BLaER1 treated with 17β-estradiol and CSF1 and Interleukin-3, amounts not matched to agents 10 nM and 100 nM (cell line): ENCODE results near the gene SNTA1.
"Not testable (repeated sequence)": the region's sequence is repeated elsewhere in the genome, so short reads cannot be mapped to it uniquely, and the experiment has no call there.

Source experiments
- H3K27ac ChIP-seq, 11 experiments: shearing (Covaris generic); formaldehyde crosslinking; 2 replicates each; pipeline ENCODE4 v1.8.1; 2022
- H3K27me3 ChIP-seq, 11 experiments: shearing (Covaris generic); formaldehyde crosslinking; 2 replicates each; pipeline ENCODE4 v1.8.1; 2022
- H3K36me3 ChIP-seq, 11 experiments: shearing (Covaris generic); formaldehyde crosslinking; 2 replicates each; pipeline ENCODE4 v1.8.1; 2022
- H3K4me1 ChIP-seq, 10 experiments: shearing (Covaris generic); formaldehyde crosslinking; 2 replicates each; pipeline ENCODE4 v1.8.1; 2022
- H3K4me2 ChIP-seq, 11 experiments: shearing (Covaris generic); formaldehyde crosslinking; 2 replicates each; pipeline ENCODE4 v1.8.1; 2022
- H3K4me3 ChIP-seq, 10 experiments: shearing (Covaris generic); formaldehyde crosslinking; 2 replicates each; pipeline ENCODE4 v1.8.1; 2022
- H3K9ac ChIP-seq, 11 experiments: shearing (Covaris generic); formaldehyde crosslinking; 2 replicates each; pipeline ENCODE4 v1.8.1; 2022
- H3K9me3 ChIP-seq, 11 experiments: shearing (Covaris generic); formaldehyde crosslinking; replicated peaks in 1 of 11; 2 replicates each; pipeline ENCODE4 v1.8.1; 2022
- H4K20me1 ChIP-seq, 11 experiments: shearing (Covaris generic); formaldehyde crosslinking; 2 replicates each; pipeline ENCODE4 v1.8.1; 2022
- Cebpa-rat ChIP-seq, 11 experiments: shearing (Covaris generic); IDR thresholded peaks; 2 replicates each; pipeline ENCODE4 v1.8.1; 2022

SNTA1 gene

DNA sequence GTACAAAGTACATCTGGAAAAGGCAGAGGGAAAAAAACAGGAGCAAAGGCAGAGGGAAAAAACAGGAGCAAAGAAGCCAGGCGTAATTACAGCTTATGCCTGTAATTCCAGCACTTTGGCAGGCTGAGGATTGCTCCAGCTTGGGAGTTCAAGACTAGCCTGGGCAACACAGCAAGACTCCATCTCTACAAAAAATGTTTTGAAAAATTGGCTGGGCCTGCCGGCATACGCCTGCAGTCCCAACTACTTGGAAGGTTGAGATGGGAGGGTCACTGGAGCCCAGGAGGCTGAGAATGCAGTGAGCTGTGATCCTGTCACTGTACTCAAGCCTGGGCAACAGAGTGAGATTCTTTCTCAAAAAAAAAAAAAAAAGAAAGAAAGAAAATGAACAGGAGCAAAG, 27.3 kb upstream of the SNTA1 start:
- H3K27ac ChIP-seq, result no peak overlapping the region
- H3K36me3 ChIP-seq, result no peaks in the 10 kb centered on the region
- no peaks in the 10 kb centered on the region for H3K27me3 ChIP-seq
- no peaks in the 10 kb centered on the region for H3K9me3 ChIP-seq
- no peak overlapping the region for H3K4me3 ChIP-seq
- no peak overlapping the region for H3K4me2 ChIP-seq
- no peak overlapping the region for H3K9ac ChIP-seq
- H3K4me1 ChIP-seq, result peaks cover under 1 to 8% (median 4%) of the 10 kb centered on the region in 10 experiments; a peak in 16 of 20 replicates
- no peak for TF ChIP-seq Cebpa-rat (IDR thresholded peaks at IDR 0.05)
- no peaks in the 10 kb centered on the region for H4K20me1 ChIP-seq

DNA sequence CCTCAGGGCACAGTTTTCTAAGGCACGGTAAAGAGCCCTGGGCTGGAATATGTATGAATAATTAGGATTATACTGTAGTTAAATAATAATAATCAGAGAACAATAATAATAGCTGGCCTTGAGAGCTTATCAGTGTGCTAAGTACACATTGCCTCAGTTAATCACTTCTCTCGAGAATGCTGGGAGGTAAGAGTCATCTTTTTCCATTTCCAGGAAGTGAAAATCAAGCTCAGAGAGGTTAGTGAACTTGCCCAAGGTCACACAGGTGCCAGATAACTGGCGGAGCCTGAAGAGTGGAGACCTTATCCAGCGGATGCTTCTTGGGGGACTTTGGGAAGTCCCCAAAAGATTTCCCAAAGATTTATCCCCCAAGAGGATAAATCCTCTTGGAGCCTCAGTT, 26.9 kb upstream of the SNTA1 start:
- Histone ChIP-seq H3K27me3 (no peaks in the 10 kb centered on the region), H3K27ac (no peak overlapping the region), H3K4me2 (no peak overlapping the region), H4K20me1 (no peaks in the 10 kb centered on the region), H3K9me3 (no peaks in the 10 kb centered on the region), H3K9ac (no peak overlapping the region), H3K4me3 (no peak overlapping the region), H3K4me1 (peaks cover 3 to 12% (median 9%) of the 10 kb centered on the region in 10 experiments; a peak in 17 of 20 replicates), H3K36me3 (no peaks in the 10 kb centered on the region)
- TF ChIP-seq Cebpa-rat (IDR thresholded peaks at IDR 0.05), result no peak

DNA sequence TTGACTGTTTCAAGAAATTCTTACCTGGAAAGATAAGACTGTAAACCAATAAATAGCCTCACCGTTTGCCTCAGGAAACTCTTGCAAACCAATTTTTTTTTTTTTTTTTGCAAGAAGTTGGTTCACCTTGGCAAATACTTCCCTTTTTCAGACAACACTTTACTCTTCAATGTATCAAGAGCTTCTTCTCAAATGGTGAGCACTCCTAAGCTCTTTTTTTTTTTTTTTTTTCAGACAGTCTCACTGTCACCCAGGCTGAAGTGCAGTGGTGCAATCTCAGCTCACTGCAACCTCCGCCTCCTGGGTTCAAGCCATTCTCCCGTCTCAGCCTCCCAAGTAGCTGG, 22.7 kb upstream of the SNTA1 start:
- H3K4me1 ChIP-seq, result peaks cover 9 to 28% (median 22%) of the 10 kb centered on the region in 10 experiments; a peak in 17 of 20 replicates
- no peak overlapping the region for H3K9ac ChIP-seq
- no peaks in the 10 kb centered on the region for H4K20me1 ChIP-seq
- H3K27ac ChIP-seq, result no peak overlapping the region
- H3K4me2 ChIP-seq, result peak overlapping the region in 5 of 11 experiments; percentile 65 to 86 (median 78); a peak in 7 of 22 replicates
- no peak for TF ChIP-seq Cebpa-rat (IDR thresholded peaks at IDR 0.05)
- no peaks in the 10 kb centered on the region for H3K27me3 ChIP-seq
- no peaks in the 10 kb centered on the region for H3K36me3 ChIP-seq
- H3K9me3 ChIP-seq, result no peaks in the 10 kb centered on the region
- no peak overlapping the region for H3K4me3 ChIP-seq

DNA sequence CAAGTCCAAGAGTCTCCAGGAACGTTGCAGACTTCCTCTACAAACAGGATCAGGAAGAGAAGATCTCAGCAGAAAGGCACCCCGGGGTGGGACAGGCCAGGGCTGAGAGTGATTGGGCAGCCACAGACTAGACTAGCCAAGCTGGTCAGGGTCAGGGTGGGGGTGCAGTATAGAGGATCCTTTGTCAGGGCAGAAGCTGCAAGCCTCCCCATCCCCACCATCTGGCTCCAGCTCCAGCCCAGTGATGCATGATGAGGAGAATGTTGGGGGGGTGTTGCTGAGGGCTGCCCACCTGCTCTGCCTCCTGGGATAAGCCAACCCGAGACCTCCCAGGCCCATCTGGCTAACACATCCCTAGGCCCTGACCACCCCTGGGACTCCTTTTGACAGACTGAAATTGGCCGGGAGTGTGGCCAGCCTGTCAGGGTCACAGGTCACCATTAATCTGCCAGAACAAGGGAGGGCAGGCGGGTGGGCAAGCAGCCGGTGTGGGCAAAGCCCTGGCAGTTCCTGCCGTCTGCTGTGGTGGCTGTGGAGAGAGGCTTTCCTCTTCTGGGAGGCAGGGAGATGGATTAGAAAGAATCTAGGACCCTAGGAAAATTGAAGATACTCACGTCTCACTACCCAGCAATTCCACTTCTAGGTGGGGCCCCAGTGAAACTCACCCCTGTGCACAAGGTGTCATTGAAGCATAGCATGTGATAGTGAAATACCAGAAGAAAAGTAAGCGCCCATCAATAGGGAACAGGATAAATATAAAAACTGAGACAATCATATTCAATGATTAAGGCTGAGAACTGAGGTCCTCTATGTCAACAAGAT, 22.1 kb upstream of the SNTA1 start:
- H3K27me3 ChIP-seq, result no peaks in the 10 kb centered on the region
- H4K20me1 ChIP-seq, result no peaks in the 10 kb centered on the region
- no peak overlapping the region for H3K4me3 ChIP-seq
- H3K9me3 ChIP-seq, result no peaks in the 10 kb centered on the region
- H3K27ac ChIP-seq, result 0 out of 22 replicates have a peak overlapping the region, but pooled peaks of 1 of the 11 experiments have one; percentile 6
- H3K4me1 ChIP-seq, result peaks cover 9 to 28% (median 22%) of the 10 kb centered on the region in 10 experiments; a peak in 17 of 20 replicates
- TF ChIP-seq Cebpa-rat (IDR thresholded peaks at IDR 0.05), result no peak
- H3K36me3 ChIP-seq, result no peaks in the 10 kb centered on the region
- 0 out of 22 replicates have a peak overlapping the region, but pooled peaks of 1 of the 11 experiments have one; percentile 13 for H3K9ac ChIP-seq
- peak overlapping the region; percentile 9 to 86 (median 65); a peak in 18 of 22 replicates for H3K4me2 ChIP-seq

DNA sequence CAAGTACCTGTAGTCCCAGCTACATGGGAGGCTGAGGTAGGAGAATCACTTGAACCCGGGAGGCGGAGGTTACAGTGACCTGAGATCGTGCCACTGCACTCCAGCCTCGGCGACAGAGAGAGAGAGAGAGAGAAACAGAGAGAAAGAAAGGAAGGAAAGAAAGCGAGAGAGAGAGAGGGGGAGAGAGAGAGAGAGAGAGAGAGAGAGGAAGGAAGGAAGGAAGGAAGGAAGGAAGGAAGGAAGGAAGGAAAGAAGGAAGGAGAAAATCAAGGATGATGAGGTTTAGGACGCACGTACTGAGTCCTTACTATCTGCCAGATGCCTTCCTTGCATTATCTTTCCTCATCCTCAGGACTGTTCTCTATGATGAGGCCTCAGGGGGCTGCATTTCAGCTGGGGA, 21.2 kb upstream of the SNTA1 start:
- not testable (repeated sequence) for H3K27ac ChIP-seq

DNA sequence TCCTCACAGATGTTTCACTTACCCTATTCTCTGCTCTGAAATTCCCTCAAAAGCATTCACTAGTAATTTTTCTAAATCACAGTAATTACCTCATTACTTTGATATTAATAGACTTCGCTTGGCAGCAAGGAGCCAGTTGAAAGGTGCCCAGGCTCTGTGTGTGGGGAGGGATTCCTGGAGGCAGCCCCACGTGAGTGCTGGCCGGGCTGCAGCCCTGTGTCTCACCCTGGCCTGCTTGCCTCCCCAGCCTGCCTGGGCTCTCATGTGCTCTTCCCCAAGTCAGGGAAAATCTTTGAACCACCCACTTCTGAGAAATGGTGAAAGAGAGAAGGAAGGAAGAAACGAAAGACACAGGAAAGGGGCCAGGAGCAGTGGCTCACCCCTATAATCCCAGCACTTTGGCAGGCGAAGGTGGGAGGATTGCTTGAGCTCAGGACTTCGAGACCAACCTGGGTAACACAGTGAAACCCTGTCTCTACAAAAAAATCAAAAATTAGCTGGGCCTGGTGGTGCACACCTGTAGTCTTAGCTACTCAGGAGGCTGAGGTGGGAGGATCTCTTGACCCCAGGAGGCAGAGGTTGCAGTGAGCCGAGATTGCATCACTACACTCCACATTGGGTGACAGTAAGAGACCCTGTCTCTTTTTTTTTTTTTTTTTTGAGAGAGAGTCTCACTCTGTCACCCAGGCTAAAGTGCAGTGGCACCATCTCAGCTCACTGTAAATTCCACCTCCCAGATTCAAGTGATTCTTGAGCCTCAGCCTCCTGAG, 20.0 kb upstream of the SNTA1 start:
- TF ChIP-seq Cebpa-rat (IDR thresholded peaks at IDR 0.05), result no peak
- H3K27ac ChIP-seq, result no peak overlapping the region
- no peak overlapping the region for H3K4me3 ChIP-seq
- no peaks in the 10 kb centered on the region for H3K27me3 ChIP-seq
- no peaks in the 10 kb centered on the region for H3K36me3 ChIP-seq
- no peaks in the 10 kb centered on the region for H4K20me1 ChIP-seq
- H3K4me1 ChIP-seq, result peaks cover 9 to 28% (median 22%) of the 10 kb centered on the region in 10 experiments; a peak in 17 of 20 replicates
- no peak overlapping the region; a peak in 1 of 22 replicates for H3K4me2 ChIP-seq
- H3K9ac ChIP-seq, result peak overlapping the region in 2 of 11 experiments; percentile 8 to 21; a peak in 1 of 22 replicates
- H3K9me3 ChIP-seq, result no peaks in the 10 kb centered on the region

More for the DNA sequence above, 21.2 kb upstream of the SNTA1 start:
- H3K4me1 ChIP-seq, result peaks cover 9 to 28% (median 22%) of the 10 kb centered on the region in 10 experiments; a peak in 17 of 20 replicates
- not testable (repeated sequence) for H3K4me3 ChIP-seq, H3K9me3 ChIP-seq, H3K36me3 ChIP-seq, H3K9ac ChIP-seq, H4K20me1 ChIP-seq, H3K27me3 ChIP-seq
- peak overlapping the region in 9 of 11 experiments; percentile 25 to 86 (median 73); a peak in 18 of 22 replicates for H3K4me2 ChIP-seq

DNA sequence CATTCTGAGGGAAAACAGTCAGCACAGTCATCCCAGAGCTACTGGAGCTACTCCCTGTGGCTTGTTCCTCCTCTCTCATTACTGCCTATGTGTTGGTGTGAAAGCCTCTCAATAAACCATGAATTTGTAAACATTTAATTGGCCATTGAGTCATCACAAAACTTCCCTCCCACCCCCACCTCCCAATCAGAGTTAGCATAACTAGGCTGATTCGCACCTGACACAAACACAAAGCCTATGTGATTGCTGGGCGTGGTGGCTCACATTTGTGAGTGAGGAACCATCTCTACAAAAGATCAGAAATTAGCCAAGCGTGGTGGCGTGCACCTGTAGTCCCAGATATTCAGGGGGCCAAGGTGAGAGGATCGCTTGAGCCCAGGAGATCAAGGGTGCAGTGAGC, 17.1 kb upstream of the SNTA1 start:
- no peak overlapping the region for H3K4me2 ChIP-seq
- no peak overlapping the region for H3K9ac ChIP-seq
- no peak overlapping the region for H3K27ac ChIP-seq
- no peaks in the 10 kb centered on the region for H3K27me3 ChIP-seq
- no peaks in the 10 kb centered on the region for H4K20me1 ChIP-seq
- H3K4me3 ChIP-seq, result no peak overlapping the region
- no peaks in the 10 kb centered on the region for H3K36me3 ChIP-seq
- TF ChIP-seq Cebpa-rat (IDR thresholded peaks at IDR 0.05), result no peak
- no peaks in the 10 kb centered on the region for H3K9me3 ChIP-seq
- H3K4me1 ChIP-seq, result peaks cover 8 to 20% (median 15%) of the 10 kb centered on the region in 10 experiments; a peak in 17 of 20 replicates

DNA sequence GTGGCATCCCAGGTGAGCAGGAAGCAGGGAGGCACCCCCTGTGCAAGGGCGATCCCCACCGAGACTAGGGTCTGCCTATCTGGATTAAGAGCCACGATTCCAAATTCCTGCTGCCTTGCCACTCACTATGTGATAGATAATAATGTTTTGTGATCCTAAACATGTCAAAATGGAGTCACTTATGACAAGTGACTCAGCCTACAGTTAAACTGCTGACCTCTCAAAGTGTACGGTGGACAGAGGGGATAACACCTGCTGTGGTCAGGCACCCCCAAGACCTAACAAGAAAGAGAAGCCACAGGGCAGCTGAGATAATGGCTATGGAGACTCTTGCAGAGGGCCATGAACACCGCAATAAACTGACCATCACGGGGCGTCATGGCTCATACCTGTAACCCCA, 16.0 kb upstream of the SNTA1 start:
- no peak for TF ChIP-seq Cebpa-rat (IDR thresholded peaks at IDR 0.05)
- Histone ChIP-seq H3K9me3 (no peaks in the 10 kb centered on the region), H3K9ac (no peak overlapping the region), H3K36me3 (no peaks in the 10 kb centered on the region), H3K4me2 (no peak overlapping the region), H4K20me1 (no peaks in the 10 kb centered on the region), H3K27ac (no peak overlapping the region), H3K4me1 (peaks cover 3 to 9% (median 6%) of the 10 kb centered on the region in 10 experiments; a peak in 14 of 20 replicates), H3K4me3 (no peak overlapping the region), H3K27me3 (no peaks in the 10 kb centered on the region)

DNA sequence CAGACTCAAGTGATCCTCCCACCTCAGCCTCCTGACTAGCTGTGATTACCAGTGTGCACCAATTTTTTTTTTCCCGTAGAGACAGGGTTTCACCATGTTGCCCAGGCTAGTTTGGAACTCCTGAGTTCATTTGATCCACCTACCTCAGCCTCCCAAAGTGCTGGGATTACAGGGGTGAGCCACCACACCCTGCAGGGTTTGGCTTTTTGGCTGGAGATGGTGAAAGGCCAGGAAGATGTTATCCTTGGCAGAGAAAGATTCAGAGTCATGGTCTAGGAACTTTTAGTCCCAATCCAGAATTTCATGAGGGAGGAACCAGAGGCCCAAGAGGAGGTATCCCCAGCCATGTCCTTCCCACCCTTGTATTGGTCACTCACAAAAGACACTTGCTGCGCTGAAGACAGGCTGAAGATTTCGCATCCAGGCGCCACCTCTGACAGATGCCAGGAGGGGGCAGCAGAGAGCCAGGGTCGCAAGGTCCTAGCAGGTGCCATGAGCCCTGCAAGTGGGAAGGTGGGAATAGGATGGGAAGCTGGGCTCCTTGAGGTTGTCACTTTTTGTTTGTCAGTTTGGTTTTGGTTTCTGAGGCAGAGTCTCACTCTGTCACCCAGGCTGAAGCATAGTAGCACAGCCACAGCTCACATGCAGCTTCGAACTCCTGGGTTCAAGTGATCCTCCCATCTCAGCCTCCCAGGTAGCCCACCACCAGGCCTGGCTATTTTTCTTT, 13.5 kb upstream of the SNTA1 start:
- H3K4me1 ChIP-seq, H3K27me3 ChIP-seq, H3K36me3 ChIP-seq, H4K20me1 ChIP-seq, H3K4me3 ChIP-seq, H3K4me2 ChIP-seq, H3K27ac ChIP-seq, H3K9me3 ChIP-seq, H3K9ac ChIP-seq: not testable (repeated sequence)
